Measurements from ENCODE around the gene ACIN1.
"Not testable (repeated sequence)": the region's sequence is repeated elsewhere in the genome, so short reads cannot be mapped to it uniquely, and the experiment has no call there.

ACIN1 gene

GRCh38 chr14:23112359-23113178 is 17.6 kb upstream of the ACIN1 start:
- no peak overlapping the region for H3K4me2 ChIP-seq
- H3K4me1 ChIP-seq (ENCODE audit: low read depth, poor library complexity, severe bottlenecking): no peaks in the 10 kb centered on the region
- no peak overlapping the region for H3K27ac ChIP-seq
- H4K20me1 ChIP-seq (ENCODE audit: insufficient read depth): no peaks in the 10 kb centered on the region
- TF ChIP-seq, protein P1, sequence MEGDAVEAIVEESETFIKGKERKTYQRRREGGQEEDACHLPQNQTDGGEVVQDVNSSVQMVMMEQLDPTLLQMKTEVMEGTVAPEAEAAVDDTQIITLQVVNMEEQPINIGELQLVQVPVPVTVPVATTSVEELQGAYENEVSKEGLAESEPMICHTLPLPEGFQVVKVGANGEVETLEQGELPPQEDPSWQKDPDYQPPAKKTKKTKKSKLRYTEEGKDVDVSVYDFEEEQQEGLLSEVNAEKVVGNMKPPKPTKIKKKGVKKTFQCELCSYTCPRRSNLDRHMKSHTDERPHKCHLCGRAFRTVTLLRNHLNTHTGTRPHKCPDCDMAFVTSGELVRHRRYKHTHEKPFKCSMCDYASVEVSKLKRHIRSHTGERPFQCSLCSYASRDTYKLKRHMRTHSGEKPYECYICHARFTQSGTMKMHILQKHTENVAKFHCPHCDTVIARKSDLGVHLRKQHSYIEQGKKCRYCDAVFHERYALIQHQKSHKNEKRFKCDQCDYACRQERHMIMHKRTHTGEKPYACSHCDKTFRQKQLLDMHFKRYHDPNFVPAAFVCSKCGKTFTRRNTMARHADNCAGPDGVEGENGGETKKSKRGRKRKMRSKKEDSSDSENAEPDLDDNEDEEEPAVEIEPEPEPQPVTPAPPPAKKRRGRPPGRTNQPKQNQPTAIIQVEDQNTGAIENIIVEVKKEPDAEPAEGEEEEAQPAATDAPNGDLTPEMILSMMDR (conservative IDR thresholded peaks at IDR 0.05; ENCODE audit: low read depth, low read length): no peak
- no peaks in the 10 kb centered on the region for H3K27me3 ChIP-seq (ENCODE audit: insufficient read depth, low read depth)
- H3K79me2 ChIP-seq (ENCODE audit: insufficient read depth, low read depth): no peaks in the 10 kb centered on the region
- H2AFZ ChIP-seq (ENCODE audit: low read depth): no peak overlapping the region
- no peak overlapping the region for H3K4me3 ChIP-seq (IDR thresholded peaks at IDR 0.05; ENCODE audit: insufficient read depth, low read depth, low read length)
- H3K9ac ChIP-seq: no peak overlapping the region
- H3K36me3 ChIP-seq (ENCODE audit: insufficient read depth): no peaks in the 10 kb centered on the region

- no peaks in the 10 kb centered on the region for H4K20me1 ChIP-seq (ENCODE audit: insufficient read depth)
- no peak overlapping the region for H3K9ac ChIP-seq
- H3K36me3 ChIP-seq (ENCODE audit: insufficient read depth): no peaks in the 10 kb centered on the region
- H3K4me2 ChIP-seq: no peak overlapping the region
- H2AFZ ChIP-seq (ENCODE audit: low read depth): no peak overlapping the region
- no peaks in the 10 kb centered on the region for H3K27me3 ChIP-seq (ENCODE audit: insufficient read depth, low read depth)
- no peaks in the 10 kb centered on the region for H3K79me2 ChIP-seq (ENCODE audit: insufficient read depth, low read depth)
- no peak overlapping the region for H3K27ac ChIP-seq
- TF ChIP-seq, protein P1 (conservative IDR thresholded peaks at IDR 0.05; ENCODE audit: low read depth, low read length): no peak
- no peak overlapping the region for H3K4me3 ChIP-seq (IDR thresholded peaks at IDR 0.05; ENCODE audit: insufficient read depth, low read depth, low read length)
- H3K4me1 ChIP-seq (ENCODE audit: low read depth, poor library complexity, severe bottlenecking): peaks cover 13% of the 10 kb centered on the region
These were observed 15.8 kb upstream of the ACIN1 start for GRCh38 chr14:23110579-23111365.

GRCh38 chr14:23109769-23110168 is 14.8 kb upstream of the ACIN1 start:
- TF ChIP-seq, protein P1 (conservative IDR thresholded peaks at IDR 0.05; ENCODE audit: low read depth, low read length): no peak
- Histone ChIP-seq H3K9ac (no peak overlapping the region), H4K20me1 (ENCODE audit: insufficient read depth) (no peaks in the 10 kb centered on the region), H3K79me2 (ENCODE audit: insufficient read depth, low read depth) (no peaks in the 10 kb centered on the region), H3K27me3 (ENCODE audit: insufficient read depth, low read depth) (no peaks in the 10 kb centered on the region), H3K4me1 (ENCODE audit: low read depth, poor library complexity, severe bottlenecking) (peaks cover 17% of the 10 kb centered on the region), H3K27ac (no peak overlapping the region), H3K4me3 (IDR thresholded peaks at IDR 0.05; ENCODE audit: insufficient read depth, low read depth, low read length) (no peak overlapping the region), H2AFZ (ENCODE audit: low read depth) (no peak overlapping the region), H3K36me3 (ENCODE audit: insufficient read depth) (no peaks in the 10 kb centered on the region), H3K4me2 (no peak overlapping the region)

- H3K9ac ChIP-seq; H3K27ac ChIP-seq; H4K20me1 ChIP-seq (ENCODE audit: insufficient read depth); H3K4me2 ChIP-seq; H3K36me3 ChIP-seq (ENCODE audit: insufficient read depth); H3K79me2 ChIP-seq (ENCODE audit: insufficient read depth, low read depth); H2AFZ ChIP-seq (ENCODE audit: low read depth); H3K27me3 ChIP-seq (ENCODE audit: insufficient read depth, low read depth); H3K4me3 ChIP-seq (IDR thresholded peaks at IDR 0.05; ENCODE audit: insufficient read depth, low read depth, low read length): not testable (repeated sequence)
- peaks cover 17% of the 10 kb centered on the region for H3K4me1 ChIP-seq (ENCODE audit: low read depth, poor library complexity, severe bottlenecking)
These were observed 13.2 kb upstream of the ACIN1 start for GRCh38 chr14:23108169-23108568.

- H3K4me3 ChIP-seq (IDR thresholded peaks at IDR 0.05; ENCODE audit: insufficient read depth, low read depth, low read length); H3K27ac ChIP-seq; H3K36me3 ChIP-seq (ENCODE audit: insufficient read depth); H3K27me3 ChIP-seq (ENCODE audit: insufficient read depth, low read depth); H3K79me2 ChIP-seq (ENCODE audit: insufficient read depth, low read depth); H3K4me2 ChIP-seq; H3K9ac ChIP-seq; H4K20me1 ChIP-seq (ENCODE audit: insufficient read depth); H2AFZ ChIP-seq (ENCODE audit: low read depth): not testable (repeated sequence)
- peaks cover 17% of the 10 kb centered on the region for H3K4me1 ChIP-seq (ENCODE audit: low read depth, poor library complexity, severe bottlenecking)
These were observed 12.7 kb upstream of the ACIN1 start for GRCh38 chr14:23107620-23108019.
